Endothelial cell of umbilical vein (primary cell): Measurements from ENCODE around the gene ZNF524. TPM values are rescaled to one million over a fixed set of nuclear protein-coding genes. Genes with fewer than 3 reads are reported as not detected.

ENCODE experiments used
- BruUV-seq: library from RNA; stranded (reverse); fragments of 400-500 nt; replicated peaks from 2 replicates; lab custom pipeline; 2021; lab: Mats Ljungman, UMichigan
- CTCF ChIA-PET: fragments of 300-600, 350-600 bp; sonication (Branson Sonifier 250); formaldehyde crosslinking; loops from one replicate; lab custom pipeline; 2021; ENCODE audit warnings: antibody characterized with exemption, inconsistent platforms; lab: Charles Lee
- POLR2A ChIA-PET: fragments of 300-600, 350-600 bp; sonication (Branson Sonifier 250); formaldehyde crosslinking; loops from one replicate; lab custom pipeline; 2021; ENCODE audit warnings: antibody characterized with exemption, inconsistent platforms; lab: Charles Lee
- DNase-seq: peaks from one replicate; pipeline ENCODE4 v3.0.0-alpha.2; 2011; ENCODE audit warnings: low read depth, low spot score
- FAIRE-seq: peaks from 2 replicates; lab custom pipeline; 2011; peaks lifted over from hg19 to GRCh38; lab: Jason Lieb, UNC
- H2AFZ ChIP-seq: 2 replicates; pipeline ENCODE4 v1.6.0; 2012; ENCODE audit warnings: low read depth, low read length, control low read depth, inconsistent platforms
- H3K27ac ChIP-seq: 2 replicates; pipeline ENCODE4 v1.5.1; 2011; ENCODE audit warnings: low read depth, mild to moderate bottlenecking, control low read depth, low read length, moderate library complexity; ENCODE audit not compliant: insufficient read depth
- H3K27me3 ChIP-seq, 2 experiments: 2 replicates each; pipeline versions ENCODE4 v1.6.0 to v1.6.1; 2011; ENCODE audit warnings: low read length in 2 of 2, mixed read lengths in 1 of 2; ENCODE audit not compliant: control insufficient read depth in 2 of 2, insufficient read depth in 2 of 2
- H3K36me3 ChIP-seq, 2 experiments: 2 replicates in 1 of 2; 3 replicates in 1 of 2; pipeline ENCODE4 v1.5.1; 2011; ENCODE audit warnings: low read length in 2 of 2, mild to moderate bottlenecking in 1 of 2, moderate library complexity in 1 of 2; ENCODE audit not compliant: control insufficient read depth in 2 of 2, insufficient read depth in 2 of 2; ENCODE audit errors: extremely low read depth in 1 of 2
- H3K4me1 ChIP-seq: 3 replicates; pipeline ENCODE4 v1.5.1; 2011; ENCODE audit warnings: mild to moderate bottlenecking, low read length; ENCODE audit not compliant: control insufficient read depth, insufficient read depth; ENCODE audit errors: extremely low read depth
- H3K4me2 ChIP-seq: 2 replicates; pipeline ENCODE4 v1.6.1; 2011; ENCODE audit warnings: low read length, control low read depth, mixed read lengths; ENCODE audit not compliant: insufficient read depth
- H3K4me3 ChIP-seq, 3 experiments: fragments of 200-600 bp in 1 of 3; sonication (generic), shearing (Covaris generic) in 1 of 3; replicated peaks in 1 of 3; 2 replicates each; pipeline ENCODE4 v1.5.1; 2011 to 2016; ENCODE audit warnings: control low read depth in 3 of 3, low read length in 3 of 3, mild to moderate bottlenecking in 2 of 3, inconsistent platforms in 1 of 3, low read depth in 1 of 3, moderate library complexity in 1 of 3; ENCODE audit not compliant: insufficient read depth in 1 of 3
- H3K79me2 ChIP-seq: 2 replicates; pipeline ENCODE4 v1.6.0; 2012; ENCODE audit warnings: low read length, inconsistent platforms; ENCODE audit not compliant: control insufficient read depth, insufficient read depth
- H3K9ac ChIP-seq: replicated peaks from 2 replicates; pipeline ENCODE3; 2011; ENCODE audit warnings: low read length, control low read depth; ENCODE audit not compliant: insufficient read depth; ENCODE audit errors: extremely low read depth
- H3K9me1 ChIP-seq: replicated peaks from 3 replicates; pipeline ENCODE4 v1.6.0; 2011; ENCODE audit warnings: mild to moderate bottlenecking, low read length; ENCODE audit not compliant: control insufficient read depth, insufficient read depth; ENCODE audit errors: extremely low read depth
- H3K9me3 ChIP-seq: replicated peaks from 2 replicates; pipeline ENCODE4 v1.5.1; 2012; ENCODE audit warnings: low read length, inconsistent platforms; ENCODE audit not compliant: control insufficient read depth, insufficient read depth
- H4K20me1 ChIP-seq: replicated peaks from 2 replicates; pipeline ENCODE3; 2011; ENCODE audit warnings: mild to moderate bottlenecking, low read length; ENCODE audit not compliant: control insufficient read depth, insufficient read depth; ENCODE audit errors: extremely low read depth
- EZH2 ChIP-seq: IDR thresholded peaks from 2 replicates; pipeline ENCODE4 v1.6.1; 2012; ENCODE audit warnings: borderline replicate concordance, low read depth, mild to moderate bottlenecking, moderate library complexity, low read length, inconsistent platforms; ENCODE audit not compliant: severe bottlenecking
- FOS ChIP-seq: IDR thresholded peaks from 2 replicates; pipeline ENCODE4 v1.6.1; 2011; ENCODE audit warnings: mild to moderate bottlenecking, low read length, moderate library complexity, borderline replicate concordance; ENCODE audit not compliant: insufficient read depth
- GATA2 ChIP-seq: IDR thresholded peaks from 2 replicates; pipeline ENCODE4 v1.7.0; 2011; ENCODE audit warnings: low read depth, mild to moderate bottlenecking, moderate library complexity, mixed read lengths, low read length; ENCODE audit not compliant: insufficient read length, insufficient read depth
- JUN ChIP-seq: IDR thresholded peaks from 2 replicates; pipeline ENCODE4 v1.6.1; 2011; ENCODE audit warnings: borderline replicate concordance, low read depth; ENCODE audit not compliant: insufficient read length, insufficient read depth
- MAX ChIP-seq: IDR thresholded peaks from 2 replicates; pipeline ENCODE4 v1.6.1; 2011; ENCODE audit not compliant: insufficient read depth, insufficient read length
- MYC ChIP-seq: IDR thresholded peaks from one replicate; pipeline ENCODE4 v1.6.1; 2011; ENCODE audit warnings: mild to moderate bottlenecking, low read depth, low read length
- POLR2A ChIP-seq: IDR thresholded peaks from 2 replicates; pipeline ENCODE4 v1.6.1; 2012; ENCODE audit warnings: low read depth, mild to moderate bottlenecking, control low read depth, low read length
- POLR2AphosphoS5 ChIP-seq: IDR thresholded peaks from 2 replicates; pipeline ENCODE4 v1.6.1; 2012; ENCODE audit warnings: low read depth, mild to moderate bottlenecking, control low read depth, low read length, moderate library complexity; ENCODE audit not compliant: insufficient read depth
- dilution Hi-C: fragments of 300-500 bp; cut with MboI; formaldehyde crosslinking; loops from one replicate; pipeline ENCODE4 v1.15.0; 2019; ENCODE audit warnings: low sequenced_read_pairs; ENCODE audit not compliant: extremely low pct_ligation_motif_present
- intact Hi-C: fragments of 100-400 bp; cut with micrococcal nuclease; formaldehyde crosslinking; loops from one replicate; pipeline ENCODE4 v1.10.0; 2022
- polyA plus RNA-seq, 4 experiments: library from polyadenylated mRNA; depleted of rRNA in 3 of 4; stranded (reverse) in 3 of 4; unstranded in 1 of 4; fragments of >200 nt; gene quantifications; 2 replicates each; pipeline versions ENCODE4 v1.2.1 to v1.2.3, GENCODE V29; 2011 to 2012; ENCODE audit warnings: missing spikeins in 1 of 4
- total RNA-seq: library from RNA; stranded (reverse); gene quantifications from 2 replicates; pipeline ENCODE4 v1.2.3, GENCODE V29; 2021
- TF ChIP-seq, protein P1 (sequence below), 2 donors: IDR thresholded peaks; 1 replicate in 1 of 2; 2 replicates in 1 of 2; pipeline ENCODE4 v1.5.1; 2011; ENCODE audit warnings: low read length in 2 of 2, mild to moderate bottlenecking in 2 of 2, moderate library complexity in 2 of 2, control low read depth in 1 of 2, inconsistent platforms in 1 of 2, low read depth in 1 of 2; ENCODE audit not compliant: insufficient read depth in 1 of 2; ENCODE audit errors: extremely low read depth in 1 of 2

ZNF524 gene
- total and polyA plus RNA-seq, 2 donors (not counting 3 experiments of a cell fraction or from before 2014, with no cell fraction given) = 15.2 to 15.4 TPM

- CTCF ChIA-PET = interaction anchor here (0.8 to 1.4 kb wide), 3 partner anchors 10 to 17 kb away, joined by 3 to 4 read pairs (median 3); partner anchors contain the start of gene CCDC106
- Histone ChIP-seq H3K4me3 (no peak overlapping the region), H3K36me3 (no peaks in the 10 kb centered on the region), H3K4me1 (peaks cover 23% of the 10 kb centered on the region), H3K79me2 (peaks cover 26% of the 10 kb centered on the region), H3K9ac (no peak overlapping the region), H3K9me1 (no peaks in the 10 kb centered on the region), H3K27ac (no peak overlapping the region), H3K27me3 (no peaks in the 10 kb centered on the region), H3K9me3 (no peaks in the 10 kb centered on the region), H3K4me2 (no peak overlapping the region), H4K20me1 (no peaks in the 10 kb centered on the region), H2AFZ (no peak overlapping the region)
- POLR2A ChIA-PET = no interaction called here
- no peak for FAIRE-seq
- no peak for DNase-seq
- no TSS peak for BruUV-seq
- dilution Hi-C loops = no loop called here
- intact Hi-C loops = no loop called here
- TF ChIP-seq JUN (no peak), EZH2 (no peak), MYC (no peak), FOS (no peak), GATA2 (no peak), POLR2A (no peak), MAX (no peak), POLR2AphosphoS5 (no peak)
- TF ChIP-seq, protein P1, sequence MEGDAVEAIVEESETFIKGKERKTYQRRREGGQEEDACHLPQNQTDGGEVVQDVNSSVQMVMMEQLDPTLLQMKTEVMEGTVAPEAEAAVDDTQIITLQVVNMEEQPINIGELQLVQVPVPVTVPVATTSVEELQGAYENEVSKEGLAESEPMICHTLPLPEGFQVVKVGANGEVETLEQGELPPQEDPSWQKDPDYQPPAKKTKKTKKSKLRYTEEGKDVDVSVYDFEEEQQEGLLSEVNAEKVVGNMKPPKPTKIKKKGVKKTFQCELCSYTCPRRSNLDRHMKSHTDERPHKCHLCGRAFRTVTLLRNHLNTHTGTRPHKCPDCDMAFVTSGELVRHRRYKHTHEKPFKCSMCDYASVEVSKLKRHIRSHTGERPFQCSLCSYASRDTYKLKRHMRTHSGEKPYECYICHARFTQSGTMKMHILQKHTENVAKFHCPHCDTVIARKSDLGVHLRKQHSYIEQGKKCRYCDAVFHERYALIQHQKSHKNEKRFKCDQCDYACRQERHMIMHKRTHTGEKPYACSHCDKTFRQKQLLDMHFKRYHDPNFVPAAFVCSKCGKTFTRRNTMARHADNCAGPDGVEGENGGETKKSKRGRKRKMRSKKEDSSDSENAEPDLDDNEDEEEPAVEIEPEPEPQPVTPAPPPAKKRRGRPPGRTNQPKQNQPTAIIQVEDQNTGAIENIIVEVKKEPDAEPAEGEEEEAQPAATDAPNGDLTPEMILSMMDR (IDR thresholded peaks at IDR 0.05; ENCODE audit: extremely low read depth in 1 of 2, insufficient read depth in 1 of 2, low read depth in 1 of 2, low read length in 2 of 2) = no peak
Observed at GRCh38 chr19:55637534-55637933, 37.4 kb downstream of the ZNF524 start.
